T-helper 9 cell (primary cell): ENCODE data around the gene LGALS4.
A peak's percentile ranks its signal among the peaks of the same experiment; 100 is the strongest.
"Not testable (repeated sequence)": the region's sequence is repeated elsewhere in the genome, so short reads cannot be mapped to it uniquely, and the experiment has no call there.

Experiments used
- DNase-seq: peaks from one replicate; pipeline ENCODE4 v3.0.0-alpha.2; 2020

The LGALS4 gene

DNA sequence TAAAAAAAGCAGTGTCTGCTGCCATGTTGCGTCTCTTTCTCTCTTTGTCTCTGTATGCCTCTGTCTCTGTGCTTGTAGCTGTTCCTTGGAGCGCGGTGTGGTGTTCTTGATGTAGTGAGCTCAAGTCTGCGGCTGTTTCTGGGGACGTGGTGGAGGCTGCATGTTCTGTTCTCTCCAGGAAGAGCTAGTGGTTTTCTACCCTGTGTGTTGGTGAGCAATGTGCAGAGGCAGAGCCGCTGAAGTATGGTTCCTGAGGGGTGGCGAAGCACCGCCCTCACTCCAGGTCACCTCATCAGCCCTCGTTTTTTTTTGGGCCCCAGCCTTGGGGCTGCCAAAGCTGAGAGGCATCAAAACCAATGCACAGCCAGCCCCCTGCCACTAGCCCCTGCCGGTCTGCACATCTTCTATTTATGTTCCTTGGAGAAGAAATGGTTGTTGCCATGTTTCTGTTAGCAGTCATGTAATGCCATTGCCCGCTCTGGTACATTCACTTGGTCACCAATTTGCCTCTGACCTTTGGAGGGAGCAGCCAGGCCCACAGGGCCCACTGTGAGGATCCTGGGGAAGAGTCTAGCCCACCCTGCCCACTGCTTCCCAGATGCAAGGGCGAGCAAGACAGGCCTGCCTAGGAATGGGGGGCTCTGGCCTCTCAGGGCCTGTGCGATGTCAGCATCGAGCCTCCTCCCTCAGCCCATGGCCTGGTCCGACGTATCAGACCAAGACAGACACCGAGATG is 29.9 kb upstream of the LGALS4 start:
- peak; percentile 44 for DNase-seq

DNA sequence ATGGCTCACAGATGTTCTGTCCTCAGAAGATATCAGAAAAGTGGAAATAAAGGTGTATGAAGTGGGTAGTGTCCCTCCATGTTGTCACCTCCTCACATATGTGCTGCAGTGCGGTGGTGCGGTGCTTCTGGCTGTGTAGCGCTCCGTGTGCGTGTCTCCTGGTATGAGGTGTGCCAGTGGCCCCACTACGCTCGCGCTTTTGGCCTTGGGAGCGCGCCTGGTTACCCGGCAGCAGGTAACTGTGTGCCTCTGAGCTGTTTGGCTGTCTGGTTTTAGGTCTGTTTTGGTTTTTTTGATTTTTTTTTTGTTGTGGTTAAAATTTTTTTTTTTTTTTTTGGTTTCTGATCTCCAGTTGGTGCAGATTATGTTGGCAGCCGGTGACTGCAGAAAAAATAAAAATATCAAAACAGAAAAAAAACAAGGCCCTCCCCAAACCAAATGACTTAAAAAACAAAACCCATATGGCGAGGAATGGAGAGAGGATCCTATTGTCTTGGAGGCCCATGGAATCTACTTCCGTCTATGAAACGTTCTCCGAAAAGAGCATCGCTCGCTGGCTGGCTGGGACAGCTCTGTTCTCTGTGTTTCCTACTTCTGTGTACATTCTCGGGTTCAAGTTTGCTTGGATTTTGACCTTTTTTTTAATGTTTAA is 29.2 kb upstream of the LGALS4 start:
- peak; percentile 52 for DNase-seq

DNA sequence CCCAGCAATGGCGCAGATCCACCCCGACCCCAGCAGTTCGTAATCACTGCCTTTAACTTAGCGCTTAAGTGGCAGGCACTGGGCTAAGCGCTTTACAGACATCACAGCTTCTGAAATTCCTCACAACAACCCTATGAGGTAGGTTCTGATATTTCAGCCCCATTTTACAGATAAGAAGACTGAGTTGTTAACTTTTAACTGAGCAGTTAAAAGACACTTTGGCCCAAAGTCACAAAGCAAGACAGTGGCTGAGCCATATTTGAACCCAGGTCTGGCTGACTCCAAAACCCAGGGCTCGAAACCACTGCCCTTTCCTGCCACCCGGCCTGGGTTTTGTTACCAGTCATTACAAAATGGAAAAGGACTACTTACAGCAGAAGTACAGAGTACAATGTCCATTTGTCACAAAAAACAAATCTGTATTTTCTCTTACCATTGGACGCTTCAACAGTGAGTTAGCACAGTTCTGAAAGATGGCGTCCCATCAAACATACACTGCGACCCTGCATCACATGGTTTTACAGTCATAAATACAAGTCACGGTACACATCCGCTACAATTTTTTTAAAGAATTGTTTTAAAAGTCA is 28.5 kb upstream of the LGALS4 start:
- no peak for DNase-seq

DNA sequence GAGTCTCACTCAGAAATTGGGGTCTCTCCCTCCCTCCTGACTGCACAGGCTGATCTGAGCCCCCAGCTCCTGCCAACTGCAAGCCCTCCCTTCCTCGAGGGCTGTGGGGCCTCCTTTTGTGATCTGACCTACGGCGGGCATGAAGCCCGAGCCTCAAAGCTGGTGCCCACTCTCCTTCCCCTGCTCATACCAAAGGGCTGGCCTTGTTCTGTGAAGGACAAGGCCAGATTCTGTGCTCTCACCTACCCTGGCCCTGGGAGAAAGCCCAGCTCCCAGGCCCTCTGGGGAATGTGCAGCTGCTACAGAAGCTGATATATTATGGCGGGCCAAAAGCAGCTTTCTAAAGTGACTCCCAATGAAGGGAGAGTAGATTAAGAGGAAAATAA is 27.8 kb upstream of the LGALS4 start:
- DNase-seq, result no peak

DNA sequence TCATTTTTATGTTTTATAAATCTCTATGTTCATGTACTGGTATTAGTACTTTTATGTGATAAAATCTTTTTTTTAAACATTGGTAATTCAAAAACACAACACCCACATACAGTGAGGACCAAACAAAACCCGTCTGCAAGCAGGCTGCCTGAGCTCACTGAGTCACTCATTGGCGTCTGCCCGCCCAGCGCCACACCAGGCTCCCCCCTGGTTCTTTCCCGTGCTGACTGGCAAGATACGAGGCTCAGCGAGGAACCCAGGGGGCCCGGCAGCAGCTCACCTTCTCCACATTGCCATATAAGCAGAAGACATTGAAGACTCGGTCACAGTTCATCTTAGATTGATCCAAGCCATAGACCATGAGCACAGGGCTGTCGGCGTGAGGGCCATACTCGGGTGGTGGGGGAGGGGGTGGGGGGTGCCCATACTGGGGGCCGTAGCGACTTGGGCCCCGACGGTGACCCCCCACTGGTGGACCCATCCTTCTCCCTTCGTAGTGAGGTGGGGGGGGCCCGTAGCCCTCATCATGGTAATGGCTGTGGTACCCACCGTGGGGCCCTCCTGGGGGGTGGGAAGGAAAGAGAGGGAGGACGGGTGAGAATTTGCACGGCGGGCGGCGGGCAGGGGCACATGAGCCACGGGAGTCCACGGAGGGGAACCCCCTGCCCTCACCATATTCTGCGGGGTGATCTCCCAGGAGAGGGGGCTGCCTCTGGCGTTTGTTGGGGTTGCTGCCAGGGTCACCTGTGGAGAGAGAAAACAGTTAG is 27.3 kb upstream of the LGALS4 start:
- no peak for DNase-seq

DNA sequence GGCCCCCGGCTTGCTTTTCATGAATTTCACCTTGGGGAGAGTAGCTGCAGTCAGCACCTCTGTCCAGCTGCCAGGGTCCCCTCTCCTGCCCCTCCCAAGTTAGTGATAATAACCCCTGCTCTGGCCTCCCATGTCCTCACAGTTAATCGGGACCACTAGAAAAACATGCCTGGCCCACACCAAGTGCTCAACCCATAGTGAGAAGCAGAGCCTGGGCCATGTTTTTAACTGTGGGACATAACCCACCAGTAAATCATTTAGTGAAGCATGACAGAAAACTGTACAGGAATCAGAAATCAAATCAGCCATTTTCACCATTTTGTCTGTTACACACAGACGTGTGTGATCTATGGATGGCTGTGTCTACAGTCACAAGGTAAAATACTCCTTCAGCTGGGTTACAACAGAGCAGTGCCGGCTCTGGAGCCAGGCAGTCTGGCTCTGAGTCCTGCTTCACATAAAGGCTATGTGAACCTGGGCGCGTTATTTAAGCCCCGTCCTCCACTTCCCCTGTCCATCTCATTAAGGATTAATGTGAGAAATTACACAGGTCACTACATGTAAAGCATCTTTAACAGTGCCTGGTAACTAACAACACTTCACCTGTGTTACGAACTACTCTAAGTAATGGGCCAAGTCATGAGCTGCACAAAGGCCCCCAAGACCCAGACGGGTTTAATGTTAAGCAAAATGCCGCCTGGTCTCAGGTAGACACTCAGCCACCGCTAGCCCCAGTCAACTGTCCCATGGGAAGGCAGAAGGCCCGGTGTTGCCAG is 26.4 kb upstream of the LGALS4 start:
- DNase-seq, result no peak

DNA sequence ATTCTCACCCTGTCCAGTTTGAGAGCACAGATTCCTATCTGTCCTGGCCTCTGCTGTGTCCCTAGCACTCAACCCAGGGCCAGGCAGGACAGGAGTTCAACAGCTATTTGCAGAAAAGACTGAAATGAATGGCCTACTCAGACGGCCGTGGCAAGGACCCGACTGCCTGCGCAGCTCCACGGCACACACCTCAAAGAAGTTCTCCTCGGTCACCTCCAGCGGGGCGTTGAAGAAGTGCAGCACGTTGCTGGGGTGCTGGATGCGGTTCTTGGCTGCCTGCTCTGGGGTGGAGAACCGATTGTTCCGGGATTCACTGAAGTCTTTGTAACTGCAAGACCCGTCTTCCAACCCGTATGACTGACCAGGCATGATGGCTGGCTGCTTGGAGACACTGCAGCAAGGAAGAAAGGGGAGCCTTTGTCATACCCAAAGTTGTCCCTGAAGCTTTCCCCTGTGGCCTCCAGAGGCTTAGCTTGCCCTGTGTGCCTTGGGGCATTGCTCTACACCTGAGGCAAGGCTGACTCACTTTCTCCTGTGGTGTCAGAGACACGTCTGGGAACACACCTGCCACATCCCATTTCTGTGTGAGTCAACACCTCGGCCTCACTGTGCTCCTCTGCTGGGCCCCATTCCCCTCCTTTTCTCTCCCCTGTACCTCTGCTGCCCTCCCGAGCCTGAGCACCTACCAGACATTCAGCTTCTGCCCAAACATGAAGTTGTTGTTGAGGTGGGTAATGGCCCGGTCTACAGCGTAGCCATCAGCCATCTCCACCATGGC is 25.7 kb upstream of the LGALS4 start:
- no peak for DNase-seq

DNA sequence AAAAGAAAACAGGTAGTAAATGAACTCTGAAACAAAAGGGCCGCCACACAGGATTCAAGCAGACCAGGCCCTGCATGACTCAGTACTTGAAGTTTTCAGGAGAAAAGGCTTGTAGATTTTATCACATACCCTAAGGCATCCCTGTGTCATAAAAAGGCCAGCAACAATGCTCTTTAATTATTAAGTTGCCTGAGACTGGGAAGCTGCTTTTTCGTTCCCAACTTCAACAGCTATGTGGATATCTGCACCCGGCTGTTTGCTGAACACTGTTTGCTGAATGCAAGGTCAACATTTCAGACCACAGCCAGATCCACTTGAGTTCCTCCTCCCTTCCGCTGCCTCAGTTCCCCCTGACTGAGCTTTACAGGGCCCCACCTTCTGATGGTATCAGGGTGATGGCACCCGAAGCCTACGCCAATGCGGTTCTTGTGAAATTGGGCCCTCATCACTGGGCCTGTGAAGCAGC is 24.9 kb upstream of the LGALS4 start:
- no peak for DNase-seq

DNA sequence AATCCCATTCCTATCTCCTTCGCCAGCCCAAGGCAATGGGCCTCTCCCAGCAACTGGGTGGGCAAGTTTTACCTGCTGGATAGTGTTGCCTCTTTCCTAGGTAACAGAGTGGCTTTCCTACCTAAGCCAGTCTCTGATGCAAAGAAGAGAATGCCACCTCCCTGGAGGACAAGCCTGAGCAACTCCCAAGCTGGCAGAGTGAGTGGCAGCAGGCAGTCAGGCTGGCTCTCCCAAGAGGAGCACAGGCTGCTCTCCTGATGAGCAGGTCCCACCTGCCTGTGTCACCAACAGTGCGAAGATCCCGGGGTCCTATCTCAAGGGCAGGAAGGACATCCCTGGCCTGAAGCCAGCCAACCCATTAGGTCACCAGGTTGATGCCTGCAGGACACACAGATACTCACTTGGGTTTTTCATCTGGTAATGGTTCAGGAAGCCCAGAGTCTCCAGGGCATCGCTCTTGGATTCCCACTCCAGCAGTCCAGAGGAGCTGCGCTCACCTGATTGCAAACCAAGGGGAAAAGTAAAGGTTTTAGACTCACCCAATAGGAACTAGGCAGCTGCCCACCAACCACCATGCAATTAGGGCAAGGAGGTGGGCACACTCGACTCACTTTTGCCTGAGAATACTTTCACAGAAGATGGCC is 24.4 kb upstream of the LGALS4 start:
- DNase-seq, result no peak

DNA sequence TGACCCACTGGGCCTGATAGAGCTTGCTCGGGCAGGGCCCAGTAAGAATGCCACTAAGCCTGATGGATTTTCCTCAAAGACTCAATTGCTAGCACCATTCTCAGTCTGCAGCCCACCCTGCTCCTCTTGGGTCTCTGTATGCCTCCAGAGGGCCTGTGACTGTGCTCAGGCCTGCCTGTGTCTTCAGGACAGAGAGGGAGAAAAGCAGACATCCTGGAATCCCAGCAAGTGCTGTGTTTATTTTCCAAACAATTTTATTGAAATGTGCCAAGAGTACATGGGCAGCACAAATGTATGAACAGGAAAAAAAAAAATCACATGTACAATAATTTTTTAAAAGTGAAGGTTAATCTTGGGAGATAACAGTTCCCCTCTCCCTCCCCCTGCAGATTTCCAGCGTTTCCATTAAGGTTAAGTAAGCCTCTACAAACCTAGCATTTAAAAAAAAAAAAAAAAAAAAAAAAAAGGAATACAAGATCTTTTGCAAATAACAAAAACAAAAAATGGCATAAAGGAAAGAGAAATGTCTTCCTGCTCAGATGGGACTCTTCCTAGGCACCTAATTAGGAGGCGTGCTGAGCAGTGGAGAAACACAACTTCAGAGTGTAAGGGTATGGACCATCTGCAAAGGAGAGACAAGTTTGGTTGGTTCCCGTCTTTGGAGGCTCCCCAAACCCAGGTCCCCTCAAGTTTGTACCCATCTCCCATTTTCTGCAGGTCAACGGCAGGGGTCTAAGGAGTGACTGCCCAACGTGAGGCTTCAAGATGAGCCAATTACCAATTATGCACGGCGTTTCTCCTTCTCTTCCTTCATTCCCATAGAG is 23.6 kb upstream of the LGALS4 start:
- no peak for DNase-seq

DNA sequence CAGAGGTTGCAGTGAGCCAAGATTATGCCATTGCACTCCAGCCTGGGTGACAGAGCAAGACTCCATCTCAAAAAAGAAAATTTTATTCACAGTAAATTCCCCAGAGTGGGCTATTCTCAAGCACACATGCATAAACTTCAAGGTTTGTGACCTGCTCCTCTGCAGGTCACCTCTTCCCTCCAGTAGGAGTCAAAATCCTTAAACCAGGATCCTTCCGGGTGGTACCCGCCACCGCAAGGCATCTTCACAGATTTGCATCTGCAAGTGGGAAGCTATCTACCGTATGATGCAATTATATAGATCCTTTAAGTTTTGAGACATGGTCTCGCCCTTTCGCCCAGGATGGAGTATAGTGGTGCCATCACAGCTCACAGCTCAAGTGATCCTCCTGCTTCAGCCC is 21.8 kb upstream of the LGALS4 start:
- DNase-seq, result no peak

DNA sequence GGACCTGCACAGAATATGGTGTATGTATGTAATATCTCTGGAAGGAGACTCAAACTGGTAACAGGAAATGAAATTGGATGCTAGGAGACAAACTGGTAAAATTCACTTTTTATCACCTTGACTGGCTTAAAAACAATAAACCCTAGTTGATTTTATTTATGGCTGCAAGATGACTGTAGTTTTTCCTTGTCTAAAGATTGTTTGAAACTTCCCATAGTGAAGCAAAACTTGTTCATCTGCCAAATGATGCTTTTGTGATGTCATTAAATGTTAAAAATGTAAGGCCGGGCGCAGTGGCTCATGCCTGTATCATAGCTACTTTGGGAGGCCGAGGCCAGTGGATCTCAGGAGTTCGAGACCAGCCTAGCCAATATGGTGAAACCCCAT is 21.4 kb upstream of the LGALS4 start:
- DNase-seq, result no peak

DNA sequence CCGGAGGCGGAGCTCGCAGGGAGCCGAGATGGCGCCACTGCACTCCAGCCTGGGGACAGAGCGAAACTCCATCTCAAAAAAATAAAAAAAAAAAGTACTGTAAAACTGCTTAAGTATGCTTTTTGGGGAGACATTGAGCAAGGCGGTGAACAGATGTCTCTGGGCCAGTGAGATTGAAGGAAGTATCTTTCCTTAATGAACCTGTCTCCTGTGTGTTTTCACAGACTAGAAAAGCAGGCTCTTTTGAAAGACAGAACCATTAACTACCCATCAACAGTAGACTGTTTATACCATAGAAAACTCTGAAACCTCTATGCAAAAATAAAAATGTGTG is 20.3 kb upstream of the LGALS4 start:
- DNase-seq, result no peak

DNA sequence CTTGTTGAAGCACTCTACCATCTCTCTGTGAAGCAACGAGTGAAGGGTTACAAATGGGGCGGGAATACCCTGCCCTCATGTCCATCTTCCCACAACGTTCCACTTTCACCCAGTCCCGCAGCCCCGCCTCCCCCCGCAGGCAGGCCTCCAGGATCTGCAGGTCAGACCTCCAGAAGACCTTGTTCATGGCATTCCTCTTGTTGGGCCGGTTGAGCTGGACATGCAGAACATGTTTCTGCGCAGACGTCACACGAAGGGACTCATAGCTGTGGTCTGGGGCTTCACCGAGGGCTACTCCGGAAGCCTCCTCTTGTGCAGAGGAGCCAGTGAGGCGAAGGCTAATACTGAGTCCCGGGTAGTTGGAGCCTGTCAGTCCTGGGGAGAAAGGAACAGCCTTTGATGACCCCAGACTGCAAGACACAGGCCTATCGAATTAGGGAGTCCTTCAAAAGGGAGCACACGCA is 18.4 kb upstream of the LGALS4 start:
- no peak for DNase-seq

DNA sequence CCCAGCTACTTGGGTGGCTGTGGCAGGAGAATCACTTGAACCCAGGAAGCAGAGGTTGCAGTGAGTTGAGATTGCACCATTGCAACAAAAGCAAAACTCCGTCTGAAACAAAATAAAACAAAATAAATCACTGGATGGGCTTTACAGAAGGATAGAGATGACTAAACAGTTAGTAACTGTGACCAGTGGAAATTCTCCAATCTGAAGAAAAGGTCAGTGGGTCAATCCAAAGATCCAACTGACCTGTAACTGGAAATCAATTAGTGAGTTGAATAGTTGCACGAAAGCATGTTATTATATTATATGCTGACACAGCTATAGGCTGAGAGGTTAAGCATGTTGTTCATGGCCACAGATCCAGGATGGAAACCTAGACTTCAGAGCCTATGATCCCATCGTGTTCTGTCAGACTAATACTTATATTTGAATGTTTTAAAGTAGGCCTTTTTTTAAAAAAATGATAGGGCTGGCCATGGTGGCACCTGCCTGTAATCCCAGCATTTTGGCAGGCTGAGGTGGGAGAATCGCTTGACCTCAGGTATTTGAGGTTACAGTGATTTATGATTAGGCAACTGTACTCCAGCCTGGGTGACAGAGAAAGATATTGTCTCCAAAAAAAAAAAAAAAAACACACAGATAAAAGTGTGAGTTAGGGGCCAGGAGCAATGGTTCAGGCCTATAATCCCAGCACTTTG is 17.4 kb upstream of the LGALS4 start:
- no peak for DNase-seq

DNA sequence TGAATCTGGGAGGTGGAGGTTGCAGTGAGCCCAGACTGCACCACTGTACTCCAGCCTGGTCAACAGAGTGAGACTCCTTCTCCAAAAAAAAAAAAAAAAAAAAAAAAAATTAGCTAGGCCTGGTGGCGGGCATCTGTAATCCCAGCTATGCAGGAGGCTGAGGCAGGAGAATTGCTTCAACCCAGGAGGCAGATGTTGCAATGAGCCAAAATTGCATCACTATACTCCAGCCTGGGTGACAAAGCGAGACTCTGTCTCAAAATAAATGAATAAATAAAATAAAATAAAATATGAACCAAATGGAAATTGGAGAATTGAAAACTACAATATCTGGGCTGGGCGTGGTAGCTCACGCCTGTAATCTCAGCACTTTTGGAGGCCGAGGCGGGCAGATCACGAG is 16.5 kb upstream of the LGALS4 start:
- DNase-seq, result not testable (repeated sequence)

DNA sequence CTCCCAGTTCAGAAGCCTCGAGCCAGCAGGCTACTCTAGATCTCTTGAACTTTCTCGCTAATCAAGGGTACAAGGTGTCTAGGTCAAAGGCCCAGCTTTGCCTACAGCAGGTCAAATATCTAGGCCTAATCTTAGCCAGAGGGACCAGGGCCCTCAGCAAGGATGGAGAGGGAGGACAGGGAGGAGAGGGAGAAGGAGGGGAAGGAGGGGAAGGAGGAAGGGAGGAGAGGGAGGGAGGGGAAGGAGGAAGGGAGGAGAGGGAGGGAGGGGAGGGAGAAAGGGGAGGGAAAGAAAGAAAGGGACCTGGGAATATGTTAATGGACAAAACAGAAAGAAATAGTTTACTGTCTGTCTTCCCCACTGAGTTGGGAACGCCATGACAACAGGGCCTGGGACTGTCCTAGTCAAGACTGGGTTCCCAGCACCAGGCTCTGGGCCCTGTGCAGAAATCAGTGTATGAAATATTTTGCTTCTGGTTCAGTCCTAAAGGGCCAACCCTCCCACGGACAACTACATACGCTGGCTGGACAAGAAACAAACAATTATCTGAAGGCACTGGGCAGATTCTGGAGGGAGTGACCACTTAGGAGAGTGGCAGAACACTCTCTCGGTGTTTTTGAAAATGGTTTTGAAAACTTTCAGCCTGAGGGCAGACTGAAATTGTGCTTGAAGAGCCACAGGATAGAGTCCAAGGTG is 14.3 kb upstream of the LGALS4 start:
- no peak for DNase-seq

DNA sequence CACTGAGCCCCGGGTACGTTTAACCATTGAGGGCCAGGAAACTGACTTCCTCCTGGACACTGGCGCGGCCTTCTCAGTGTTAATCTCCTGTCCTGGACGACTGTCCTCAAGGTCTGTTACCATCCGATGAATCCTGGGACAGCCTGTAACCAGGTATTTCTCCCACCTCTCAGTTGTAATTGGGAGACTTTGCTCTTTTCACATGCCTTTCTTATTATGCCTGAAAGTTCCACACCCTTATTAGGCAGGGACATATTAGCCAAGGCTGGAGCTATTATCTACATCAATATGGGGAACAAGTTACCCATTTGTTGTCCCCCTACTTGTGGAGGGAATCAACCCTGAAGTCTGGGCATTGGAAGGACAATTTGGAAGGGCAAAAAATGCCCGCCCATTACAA is 13.2 kb upstream of the LGALS4 start:
- not testable (repeated sequence) for DNase-seq

DNA sequence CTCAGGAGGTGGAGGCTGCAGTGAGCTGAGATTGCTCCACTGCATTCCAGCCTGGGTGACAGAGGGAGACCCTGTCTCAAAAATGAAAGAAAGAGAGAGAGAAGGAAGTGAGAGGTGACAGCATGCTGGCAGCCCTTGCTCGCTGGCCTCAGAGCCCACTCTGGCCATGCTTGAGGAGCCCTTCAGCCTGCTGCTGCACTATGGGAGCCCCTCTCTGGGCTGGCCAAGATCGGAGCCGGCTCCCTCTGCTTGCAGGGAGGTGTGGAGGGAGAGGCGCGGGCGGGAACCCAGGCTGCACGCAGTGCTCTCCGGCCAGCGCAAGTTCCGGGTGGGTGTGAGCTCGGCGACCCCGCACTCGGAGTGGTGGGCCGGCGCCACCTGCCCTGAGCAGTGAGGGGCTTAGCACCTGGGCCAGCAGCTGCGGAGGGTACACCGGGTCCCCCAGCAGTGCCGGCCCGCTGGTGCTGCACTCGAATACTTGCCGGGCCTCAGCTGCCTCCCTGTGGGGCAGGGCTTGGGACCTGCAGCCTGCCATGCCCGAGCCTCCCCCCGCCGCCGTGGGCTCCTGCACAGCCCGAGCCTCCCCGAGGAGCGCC is 8.6 kb upstream of the LGALS4 start:
- DNase-seq, result not testable (repeated sequence)
